ENCODE data around the gene ATP8B3.

The ATP8B3 gene

GRCh38 chr19:1754018-1754635 lies 57.9 kb downstream of the ATP8B3 start:
- no CpG with 5 or more reads among the region's 105 CpGs for WGBS (ENCODE audit: insufficient coverage, insufficient read length)
- Histone ChIP-seq H3K4me3 (ENCODE audit: low read length) (no peak overlapping the region), H3K27ac (ENCODE audit: low read length) (no peak overlapping the region), H3K36me3 (ENCODE audit: control insufficient read depth, insufficient read depth, low read length) (no peaks in the 10 kb centered on the region; the same call in 1 of the 2 replicates), H3K9me3 (ENCODE audit: control insufficient read depth, insufficient read depth, low read length) (no peaks in the 10 kb centered on the region), H3K27me3 (ENCODE audit: control insufficient read depth, insufficient read depth, low read length) (peaks cover 92% of the 10 kb centered on the region), H3K4me1 (ENCODE audit: control insufficient read depth, insufficient read depth, low read length) (peaks cover 6% of the 10 kb centered on the region; the same call in 1 of the 2 replicates)
- no peak for DNase-seq (ENCODE audit: low read depth, low spot score)

DNA sequence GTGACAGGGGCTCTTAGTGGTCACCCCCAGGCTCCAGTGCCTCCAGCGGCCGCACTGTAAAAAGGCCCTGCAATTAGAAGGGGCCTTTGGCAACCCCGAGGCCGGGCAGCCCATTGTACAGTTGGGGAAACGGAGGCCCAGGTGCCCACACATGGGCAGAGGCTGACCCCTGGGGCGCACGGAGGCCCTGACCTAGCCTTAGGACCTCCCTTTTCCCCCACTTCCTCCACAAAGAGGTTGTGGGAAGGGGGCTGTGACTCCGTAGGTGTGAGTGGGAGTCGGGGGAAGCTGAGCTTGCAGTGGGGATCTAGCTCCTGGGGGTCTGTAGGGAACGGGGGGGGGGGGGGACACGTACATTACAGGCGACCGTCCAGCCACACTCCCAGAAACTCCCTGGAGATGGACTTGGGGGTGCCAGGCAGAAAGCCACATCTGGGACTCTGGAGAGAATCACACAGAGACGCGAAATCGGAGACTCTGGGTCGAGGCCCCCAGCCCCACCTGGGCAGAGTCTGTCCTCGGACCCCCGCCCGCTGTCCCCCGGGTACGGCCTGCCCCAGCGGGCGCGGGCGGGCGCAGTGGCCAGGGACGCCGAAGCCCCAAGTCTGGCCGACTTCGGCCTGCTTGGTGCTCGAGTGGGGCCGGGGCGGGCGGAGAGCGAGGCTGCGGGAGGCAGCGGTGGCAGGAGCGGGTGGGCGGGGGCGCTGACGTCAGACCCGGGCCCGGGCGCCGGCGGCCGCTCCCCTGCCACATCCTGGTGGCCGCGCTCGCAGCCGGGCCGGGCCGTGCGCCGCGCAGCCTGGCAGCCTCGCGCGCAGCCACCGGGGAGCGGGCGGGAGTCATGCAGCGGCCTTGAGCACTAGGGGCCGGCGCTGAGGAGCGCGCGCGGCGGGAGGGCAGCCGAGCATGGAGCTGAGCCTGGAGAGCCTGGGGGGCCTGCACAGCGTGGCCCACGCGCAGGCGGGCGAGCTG lies 59.0 kb downstream of the ATP8B3 start, which contains the start of gene ONECUT3:
Gene ONECUT3 (plus strand): TSS at position 750 of the 972 bp plus-strand sequence. CDS start 157 bp downstream, at position 907.
- H3K4me1 ChIP-seq (ENCODE audit: control insufficient read depth, insufficient read depth, low read length): peaks cover 6% of the 10 kb centered on the region; the same call in 1 of the 2 replicates
- no CpG with 5 or more reads among the region's 77 CpGs for WGBS (ENCODE audit: insufficient coverage, insufficient read length)
- no peak within 1 kb of the TSS for H3K4me3 ChIP-seq (ENCODE audit: low read length)
- no peak for DNase-seq (ENCODE audit: low read depth, low spot score)
- no peaks in the 10 kb centered on the region; the same call in 1 of the 2 replicates for H3K36me3 ChIP-seq (ENCODE audit: control insufficient read depth, insufficient read depth, low read length)
- H3K27ac ChIP-seq (ENCODE audit: low read length): no peak within 1 kb of the TSS
- H3K27me3 ChIP-seq (ENCODE audit: control insufficient read depth, insufficient read depth, low read length): peaks cover 92% of the 10 kb centered on the region
- H3K9me3 ChIP-seq (ENCODE audit: control insufficient read depth, insufficient read depth, low read length): no peaks in the 10 kb centered on the region

DNA sequence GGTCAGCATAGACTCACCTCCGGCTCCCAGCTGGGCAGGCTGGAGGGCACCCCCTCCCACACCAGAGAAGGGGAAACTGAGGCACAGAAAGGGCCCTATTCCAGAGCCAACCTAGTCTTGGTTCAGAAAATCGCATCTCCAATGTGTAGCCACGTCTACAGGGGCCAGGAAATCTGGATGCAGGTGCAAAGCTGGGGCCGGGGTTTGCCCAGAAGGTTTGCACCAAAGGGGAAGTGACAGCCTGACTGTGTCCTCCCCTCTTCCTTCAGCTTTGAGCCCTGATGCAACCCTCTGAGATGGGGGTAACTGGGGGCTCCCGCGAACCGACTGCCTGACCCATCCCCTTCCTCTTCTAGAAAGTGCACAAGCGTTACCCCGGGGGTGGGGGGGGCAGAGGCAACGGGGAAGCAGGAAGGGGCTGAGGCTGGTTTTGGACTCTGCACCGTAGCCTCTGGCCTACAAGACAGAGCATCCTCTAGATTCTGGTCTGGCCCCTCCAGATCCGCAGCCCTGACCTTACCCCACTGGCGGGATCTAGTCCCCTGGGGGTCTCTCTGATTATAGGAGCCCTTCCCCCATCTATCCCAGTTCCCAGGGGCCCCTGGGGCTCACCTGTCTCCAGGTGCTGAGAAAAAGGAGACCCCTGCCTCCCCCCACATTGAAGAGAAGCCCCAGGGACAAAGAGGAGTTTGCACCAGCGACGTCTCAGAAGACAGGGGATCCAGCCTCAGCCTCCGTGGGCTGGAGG lies 59.9 kb downstream of the ATP8B3 start:
- no peaks in the 10 kb centered on the region; the same call in 1 of the 2 replicates for H3K36me3 ChIP-seq (ENCODE audit: control insufficient read depth, insufficient read depth, low read length)
- WGBS (ENCODE audit: insufficient coverage, insufficient read length): no CpG with 5 or more reads among the region's 16 CpGs
- no peaks in the 10 kb centered on the region for H3K9me3 ChIP-seq (ENCODE audit: control insufficient read depth, insufficient read depth, low read length)
- no peak for DNase-seq (ENCODE audit: low read depth, low spot score)
- no peak overlapping the region for H3K27ac ChIP-seq (ENCODE audit: low read length)
- H3K27me3 ChIP-seq (ENCODE audit: control insufficient read depth, insufficient read depth, low read length): peaks cover 92% of the 10 kb centered on the region
- H3K4me1 ChIP-seq (ENCODE audit: control insufficient read depth, insufficient read depth, low read length): peaks cover 9% of the 10 kb centered on the region; the same call in 1 of the 2 replicates
- no peak overlapping the region for H3K4me3 ChIP-seq (ENCODE audit: low read length)

DNA sequence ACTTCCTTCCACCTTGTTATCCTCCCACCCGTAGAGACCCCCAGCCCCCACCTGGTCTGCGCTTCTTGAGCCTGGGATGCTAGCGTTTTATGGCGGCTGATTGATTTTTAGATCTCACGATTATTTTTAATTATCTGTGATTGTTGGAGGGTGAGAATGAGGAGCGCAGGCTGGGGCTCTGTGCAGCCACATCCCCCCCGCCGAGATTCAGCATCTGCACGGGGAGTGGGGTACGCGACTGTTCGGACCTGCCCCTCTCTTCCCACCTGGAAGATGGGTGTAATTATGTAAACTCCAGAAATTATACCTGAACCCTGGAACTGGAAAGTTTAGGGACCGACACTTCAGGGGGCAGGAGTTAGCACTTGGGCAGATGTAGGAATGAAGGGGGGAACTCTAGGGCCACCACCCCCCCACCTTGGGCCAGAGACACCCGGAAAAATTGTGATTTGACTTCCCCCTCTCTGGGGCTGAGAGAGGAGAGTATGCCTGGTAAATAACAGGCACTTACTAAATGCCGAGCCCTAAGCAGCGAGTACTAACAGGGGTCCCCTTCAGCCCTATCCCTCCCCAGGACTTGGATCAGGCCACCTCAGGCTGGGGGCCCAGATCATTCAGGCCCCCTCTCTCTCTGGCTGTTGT lies 60.6 kb downstream of the ATP8B3 start:
- Histone ChIP-seq H3K4me1 (ENCODE audit: control insufficient read depth, insufficient read depth, low read length) (peaks cover 11% of the 10 kb centered on the region; the same call in 1 of the 2 replicates), H3K9me3 (ENCODE audit: control insufficient read depth, insufficient read depth, low read length) (no peaks in the 10 kb centered on the region), H3K4me3 (ENCODE audit: low read length) (no peak overlapping the region), H3K27ac (ENCODE audit: low read length) (no peak overlapping the region), H3K36me3 (ENCODE audit: control insufficient read depth, insufficient read depth, low read length) (no peaks in the 10 kb centered on the region; the same call in 1 of the 2 replicates), H3K27me3 (ENCODE audit: control insufficient read depth, insufficient read depth, low read length) (peaks cover 92% of the 10 kb centered on the region)
- WGBS (ENCODE audit: insufficient coverage, insufficient read length): no CpG with 5 or more reads among the region's 16 CpGs
- DNase-seq (ENCODE audit: low read depth, low spot score): no peak

GRCh38 chr19:1750343-1751021 lies 61.6 kb downstream of the ATP8B3 start:
- H3K9me3 ChIP-seq (ENCODE audit: control insufficient read depth, insufficient read depth, low read length): no peaks in the 10 kb centered on the region
- H3K27ac ChIP-seq (ENCODE audit: low read length): no peak overlapping the region
- no peak overlapping the region for H3K4me3 ChIP-seq (ENCODE audit: low read length)
- H3K36me3 ChIP-seq (ENCODE audit: control insufficient read depth, insufficient read depth, low read length): no peaks in the 10 kb centered on the region; the same call in 1 of the 2 replicates
- no CpG with 5 or more reads among the region's 14 CpGs for WGBS (ENCODE audit: insufficient coverage, insufficient read length)
- peaks cover 13% of the 10 kb centered on the region; the same call in 1 of the 2 replicates for H3K4me1 ChIP-seq (ENCODE audit: control insufficient read depth, insufficient read depth, low read length)
- H3K27me3 ChIP-seq (ENCODE audit: control insufficient read depth, insufficient read depth, low read length): peaks cover 85% of the 10 kb centered on the region
- no peak for DNase-seq (ENCODE audit: low read depth, low spot score)

- Histone ChIP-seq H3K4me1 (ENCODE audit: control insufficient read depth, insufficient read depth, low read length) (peaks cover 15% of the 10 kb centered on the region; the same call in 1 of the 2 replicates), H3K9me3 (ENCODE audit: control insufficient read depth, insufficient read depth, low read length) (no peaks in the 10 kb centered on the region), H3K27ac (ENCODE audit: low read length) (no peak overlapping the region), H3K4me3 (ENCODE audit: low read length) (no peak overlapping the region), H3K36me3 (ENCODE audit: control insufficient read depth, insufficient read depth, low read length) (no peaks in the 10 kb centered on the region; the same call in 1 of the 2 replicates), H3K27me3 (ENCODE audit: control insufficient read depth, insufficient read depth, low read length) (peaks cover 81% of the 10 kb centered on the region)
- no peak for DNase-seq (ENCODE audit: low read depth, low spot score)
- WGBS (ENCODE audit: insufficient coverage, insufficient read length): no CpG with 5 or more reads among the region's 99 CpGs
Measured at GRCh38 chr19:1749373-1750342, 62.4 kb downstream of the ATP8B3 start.

GRCh38 chr19:1748873-1749341 lies 63.2 kb downstream of the ATP8B3 start:
- Histone ChIP-seq H3K36me3 (ENCODE audit: control insufficient read depth, insufficient read depth, low read length) (no peaks in the 10 kb centered on the region; the same call in 1 of the 2 replicates), H3K4me3 (ENCODE audit: low read length) (no peak overlapping the region), H3K4me1 (ENCODE audit: control insufficient read depth, insufficient read depth, low read length) (peaks cover 14% of the 10 kb centered on the region; the same call in 1 of the 2 replicates), H3K27ac (ENCODE audit: low read length) (no peak overlapping the region), H3K9me3 (ENCODE audit: control insufficient read depth, insufficient read depth, low read length) (no peaks in the 10 kb centered on the region), H3K27me3 (ENCODE audit: control insufficient read depth, insufficient read depth, low read length) (peaks cover 76% of the 10 kb centered on the region)
- WGBS (ENCODE audit: insufficient coverage, insufficient read length): no CpG with 5 or more reads among the region's 45 CpGs
- DNase-seq (ENCODE audit: low read depth, low spot score): no peak

- no peaks in the 10 kb centered on the region for H3K9me3 ChIP-seq (ENCODE audit: control insufficient read depth, insufficient read depth, low read length)
- no peaks in the 10 kb centered on the region for H3K36me3 ChIP-seq (ENCODE audit: control insufficient read depth, insufficient read depth, low read length)
- no peak overlapping the region for H3K27ac ChIP-seq (ENCODE audit: low read length)
- peaks cover 72% of the 10 kb centered on the region for H3K27me3 ChIP-seq (ENCODE audit: control insufficient read depth, insufficient read depth, low read length)
- WGBS (ENCODE audit: insufficient coverage, insufficient read length): no CpG with 5 or more reads among the region's 61 CpGs
- DNase-seq (ENCODE audit: low read depth, low spot score): no peak
- peaks cover 14% of the 10 kb centered on the region; the same call in 1 of the 2 replicates for H3K4me1 ChIP-seq (ENCODE audit: control insufficient read depth, insufficient read depth, low read length)
- H3K4me3 ChIP-seq (ENCODE audit: low read length): peak overlapping the region; percentile 40; the same call in 1 of the 2 replicates
Measured at GRCh38 chr19:1748115-1748872, 63.8 kb downstream of the ATP8B3 start.

Measured in iPS DF 6.9 (cell line).